Aortic smooth muscle cell (primary cell): Measurements from ENCODE around the gene UGGT2. TPM values are rescaled to one million over a fixed set of nuclear protein-coding genes. Genes with fewer than 3 reads are reported as not detected.

ENCODE experiments used
- total RNA-seq: library from RNA; depleted of rRNA; stranded (reverse); fragments of >200 nt; gene quantifications from 2 replicates; pipeline ENCODE4 v1.2.3, GENCODE V29; 2014

The UGGT2 gene, protein sequence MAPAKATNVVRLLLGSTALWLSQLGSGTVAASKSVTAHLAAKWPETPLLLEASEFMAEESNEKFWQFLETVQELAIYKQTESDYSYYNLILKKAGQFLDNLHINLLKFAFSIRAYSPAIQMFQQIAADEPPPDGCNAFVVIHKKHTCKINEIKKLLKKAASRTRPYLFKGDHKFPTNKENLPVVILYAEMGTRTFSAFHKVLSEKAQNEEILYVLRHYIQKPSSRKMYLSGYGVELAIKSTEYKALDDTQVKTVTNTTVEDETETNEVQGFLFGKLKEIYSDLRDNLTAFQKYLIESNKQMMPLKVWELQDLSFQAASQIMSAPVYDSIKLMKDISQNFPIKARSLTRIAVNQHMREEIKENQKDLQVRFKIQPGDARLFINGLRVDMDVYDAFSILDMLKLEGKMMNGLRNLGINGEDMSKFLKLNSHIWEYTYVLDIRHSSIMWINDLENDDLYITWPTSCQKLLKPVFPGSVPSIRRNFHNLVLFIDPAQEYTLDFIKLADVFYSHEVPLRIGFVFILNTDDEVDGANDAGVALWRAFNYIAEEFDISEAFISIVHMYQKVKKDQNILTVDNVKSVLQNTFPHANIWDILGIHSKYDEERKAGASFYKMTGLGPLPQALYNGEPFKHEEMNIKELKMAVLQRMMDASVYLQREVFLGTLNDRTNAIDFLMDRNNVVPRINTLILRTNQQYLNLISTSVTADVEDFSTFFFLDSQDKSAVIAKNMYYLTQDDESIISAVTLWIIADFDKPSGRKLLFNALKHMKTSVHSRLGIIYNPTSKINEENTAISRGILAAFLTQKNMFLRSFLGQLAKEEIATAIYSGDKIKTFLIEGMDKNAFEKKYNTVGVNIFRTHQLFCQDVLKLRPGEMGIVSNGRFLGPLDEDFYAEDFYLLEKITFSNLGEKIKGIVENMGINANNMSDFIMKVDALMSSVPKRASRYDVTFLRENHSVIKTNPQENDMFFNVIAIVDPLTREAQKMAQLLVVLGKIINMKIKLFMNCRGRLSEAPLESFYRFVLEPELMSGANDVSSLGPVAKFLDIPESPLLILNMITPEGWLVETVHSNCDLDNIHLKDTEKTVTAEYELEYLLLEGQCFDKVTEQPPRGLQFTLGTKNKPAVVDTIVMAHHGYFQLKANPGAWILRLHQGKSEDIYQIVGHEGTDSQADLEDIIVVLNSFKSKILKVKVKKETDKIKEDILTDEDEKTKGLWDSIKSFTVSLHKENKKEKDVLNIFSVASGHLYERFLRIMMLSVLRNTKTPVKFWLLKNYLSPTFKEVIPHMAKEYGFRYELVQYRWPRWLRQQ (N-terminal part only)
- 54.6 and 58.9 TPM in 2 replicates for total RNA-seq

DNA sequence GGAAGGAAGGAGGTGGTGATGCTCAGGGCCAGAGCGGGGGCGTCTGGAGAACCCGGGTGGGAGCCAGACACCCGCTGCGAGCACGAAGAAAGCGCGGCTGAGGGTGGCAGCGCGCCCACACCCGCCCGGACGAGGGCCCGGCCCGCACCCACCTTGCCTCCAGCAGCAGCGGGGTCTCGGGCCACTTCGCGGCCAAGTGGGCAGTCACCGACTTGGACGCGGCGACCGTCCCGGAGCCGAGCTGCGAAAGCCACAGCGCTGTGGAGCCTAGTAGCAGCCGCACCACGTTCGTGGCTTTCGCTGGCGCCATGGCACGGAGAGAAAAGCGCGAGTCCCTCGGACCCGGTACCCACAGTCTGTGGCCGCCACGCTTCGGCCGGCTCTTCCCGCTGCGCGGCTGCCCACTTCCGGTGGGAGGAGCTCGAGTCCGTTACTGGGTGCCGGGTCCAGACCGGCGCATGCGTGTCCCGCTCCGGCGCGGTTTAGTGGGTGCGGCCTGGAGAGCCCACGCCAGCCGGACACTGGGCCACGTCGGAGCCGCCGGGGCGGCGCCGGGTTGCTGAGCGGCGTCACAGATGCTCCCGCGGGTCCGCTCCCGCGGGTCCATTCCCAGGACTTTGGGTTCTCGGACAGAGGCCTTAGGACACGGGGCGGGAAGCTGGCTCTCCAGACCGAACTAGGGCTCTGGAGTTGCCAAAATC, at the start of gene UGGT2:
TSS of gene UGGT2 (minus strand) at position 399 of the 701 bp plus-strand sequence. CDS start at position 310, 89 bp downstream.

DNA sequence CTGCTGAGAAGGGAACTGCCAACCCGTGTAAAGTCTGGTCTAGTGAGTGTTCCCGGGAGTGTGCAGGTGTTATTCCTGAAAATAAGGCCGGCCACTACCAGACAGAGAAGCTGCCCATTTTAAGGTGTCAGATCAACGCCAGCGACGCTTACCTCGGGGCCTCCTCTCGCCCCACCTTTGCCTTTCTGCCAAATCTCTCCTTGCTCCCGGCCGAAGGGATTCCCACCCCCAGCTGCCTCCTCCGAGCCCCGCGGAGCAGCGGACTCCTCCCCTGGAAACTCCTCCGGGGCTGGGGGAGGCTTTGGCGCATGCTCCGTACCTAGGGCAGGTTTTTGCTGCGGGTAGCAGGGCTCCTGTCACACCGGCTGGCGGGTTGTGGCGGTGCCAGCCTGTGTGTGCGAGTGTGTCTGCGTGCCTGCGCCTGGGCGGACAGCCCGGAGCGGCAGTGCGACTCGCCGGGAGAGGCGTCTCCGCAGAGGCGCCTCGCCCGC, 36.6 kb upstream of the UGGT2 start, which contains the start of gene HS6ST3:
TSS of gene HS6ST3 (plus strand) at position 359 of the 491 bp plus-strand sequence.

Other genes starting within 250 kb of the UGGT2 start
- under 0.01 TPM in 2 replicates for gene HS6ST3, start 36.7 kb upstream of the UGGT2 start, total RNA-seq